ENCODE measurements around the gene HK3.

HK3 gene

GRCh38 chr5:176890455-176891330 is 8.5 kb downstream of the HK3 start:
- Histone ChIP-seq H2BK12ac (ENCODE audit: low read length) (no peak overlapping the region), H4K8ac (ENCODE audit: low read depth, low read length) (no peak overlapping the region), H2BK5ac (ENCODE audit: low read length) (no peak overlapping the region), H3K14ac (ENCODE audit: low read length) (no peak overlapping the region), H3K4me1 (ENCODE audit: control insufficient read depth in 2 of 2, insufficient read depth in 1 of 2, low read depth in 1 of 2, low read length in 2 of 2) (no peaks in the 10 kb centered on the region), H3K27me3 (ENCODE audit: control insufficient read depth in 3 of 3, insufficient read depth in 3 of 3, low read depth in 1 of 3, low read length in 3 of 3) (peaks cover 0 to 32% (median 0%) of the 10 kb centered on the region in 3 experiments), H3K36me3 (replicated peaks in 1 of 2; ENCODE audit: control insufficient read depth in 2 of 2, insufficient read depth in 2 of 2, low read length in 2 of 2) (no peaks in the 10 kb centered on the region), H4K91ac (ENCODE audit: low read depth, low read length, poor library complexity) (no peak overlapping the region), H2BK120ac (ENCODE audit: low read depth, low read length) (no peak overlapping the region), H3K27ac (replicated peaks; ENCODE audit: low read length) (no peak overlapping the region), H3K9me3 (replicated peaks in 1 of 2; ENCODE audit: control insufficient read depth in 2 of 2, insufficient read depth in 1 of 2, low read depth in 1 of 2, low read length in 2 of 2) (peaks cover 0 to 2% of the 10 kb centered on the region in 2 donors), H3K79me1 (ENCODE audit: low read depth, low read length) (no peaks in the 10 kb centered on the region), H2AK5ac (ENCODE audit: low read depth, low read length) (no peak overlapping the region), H3K23ac (ENCODE audit: low read depth, low read length, poor library complexity) (no peak overlapping the region), H2BK15ac (ENCODE audit: low read length) (peak overlapping the region; percentile 14), H3K4me2 (ENCODE audit: insufficient read depth, low read length, poor library complexity, severe bottlenecking) (no peak overlapping the region), H3K4ac (ENCODE audit: low read length) (no peak overlapping the region), H3K4me3 (ENCODE audit: low read length in 2 of 2) (no peak overlapping the region), H2AFZ (ENCODE audit: low read length) (no peak overlapping the region), H3K18ac (ENCODE audit: low read length) (no peak overlapping the region), H3K9ac (ENCODE audit: low read depth, low read length, poor library complexity) (no peak overlapping the region)
- no CpG with 5 or more reads among the region's 9 CpGs for WGBS, 2 donors (ENCODE audit: extremely low coverage in 2 of 2, insufficient read length in 2 of 2, insufficient replicate concordance in 1 of 2)
- no peak for DNase-seq (ENCODE audit: low spot score)

DNA sequence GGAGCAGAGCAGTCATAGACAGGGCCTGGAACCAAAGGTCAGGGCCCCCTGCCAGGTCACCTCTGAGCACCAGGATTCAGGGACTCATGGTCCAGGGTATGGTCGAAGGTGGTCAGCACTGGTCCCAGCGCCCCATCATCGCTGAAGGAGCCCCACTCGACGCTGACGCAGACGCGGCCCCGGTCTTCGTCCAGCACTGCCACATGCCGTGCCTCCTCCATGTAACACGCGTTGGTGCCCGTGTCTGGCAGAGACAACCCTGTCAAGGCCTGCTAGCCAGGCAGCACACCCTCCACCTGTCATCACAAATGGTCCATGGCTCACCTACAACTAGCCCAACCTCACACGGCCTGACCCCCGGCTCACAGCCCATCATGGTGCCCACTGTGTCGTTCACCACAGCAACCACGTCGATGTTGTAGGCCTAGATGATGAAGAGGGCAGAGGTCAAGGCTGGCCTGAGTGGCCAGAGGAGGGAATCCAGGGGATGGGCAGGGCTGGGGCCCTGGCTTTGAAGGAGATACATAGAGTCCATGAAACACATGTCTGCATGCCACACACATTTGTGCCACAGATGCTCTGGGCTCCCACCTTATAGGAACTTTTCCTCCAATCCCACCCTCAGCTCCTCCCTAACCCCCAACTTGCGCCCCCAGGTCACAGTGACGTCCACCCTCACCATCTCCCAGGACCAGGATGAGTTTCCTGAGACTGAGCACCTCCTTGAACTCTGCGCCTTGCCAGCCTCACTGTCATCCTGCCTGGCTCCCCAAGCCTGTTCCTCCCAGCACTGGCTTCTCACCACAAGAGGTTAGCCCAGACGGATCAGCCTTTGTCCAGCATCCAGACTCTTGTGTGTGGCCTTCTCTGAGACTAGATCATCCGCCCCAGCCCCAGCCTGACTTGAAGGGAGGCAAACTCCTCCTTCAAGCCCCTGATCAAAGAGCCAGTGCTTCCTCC is 9.5 kb downstream of the HK3 start:
- Histone ChIP-seq H3K4ac (ENCODE audit: low read length) (no peak overlapping the region), H3K9me3 (replicated peaks in 1 of 2; ENCODE audit: control insufficient read depth in 2 of 2, insufficient read depth in 1 of 2, low read depth in 1 of 2, low read length in 2 of 2) (peaks cover 0 to 2% of the 10 kb centered on the region in 2 donors), H4K8ac (ENCODE audit: low read depth, low read length) (no peak overlapping the region), H4K91ac (ENCODE audit: low read depth, low read length, poor library complexity) (no peak overlapping the region), H2BK5ac (ENCODE audit: low read length) (peak overlapping the region; percentile 4), H2AK5ac (ENCODE audit: low read depth, low read length) (peak overlapping the region; percentile 92), H2AFZ (ENCODE audit: low read length) (no peak overlapping the region), H3K18ac (ENCODE audit: low read length) (peak overlapping the region; percentile 56), H2BK12ac (ENCODE audit: low read length) (peak overlapping the region; percentile 60), H3K4me3 (ENCODE audit: low read length in 2 of 2) (peak overlapping the region in 1 of 2 donors; percentile 40), H2BK120ac (ENCODE audit: low read depth, low read length) (no peak overlapping the region), H3K79me1 (ENCODE audit: low read depth, low read length) (no peaks in the 10 kb centered on the region), H3K36me3 (replicated peaks in 1 of 2; ENCODE audit: control insufficient read depth in 2 of 2, insufficient read depth in 2 of 2, low read length in 2 of 2) (no peaks in the 10 kb centered on the region), H3K4me2 (ENCODE audit: insufficient read depth, low read length, poor library complexity, severe bottlenecking) (no peak overlapping the region), H3K9ac (ENCODE audit: low read depth, low read length, poor library complexity) (peak overlapping the region; percentile 47), H3K27ac (replicated peaks; ENCODE audit: low read length) (no peak overlapping the region), H3K4me1 (ENCODE audit: control insufficient read depth in 2 of 2, insufficient read depth in 1 of 2, low read depth in 1 of 2, low read length in 2 of 2) (peaks cover 0 to 6% of the 10 kb centered on the region in 2 donors), H3K23ac (ENCODE audit: low read depth, low read length, poor library complexity) (no peak overlapping the region), H3K27me3 (ENCODE audit: control insufficient read depth in 3 of 3, insufficient read depth in 3 of 3, low read depth in 1 of 3, low read length in 3 of 3) (peaks cover 0 to 32% (median 0%) of the 10 kb centered on the region in 3 experiments), H2BK15ac (ENCODE audit: low read length) (no peak overlapping the region), H3K14ac (ENCODE audit: low read length) (peak overlapping the region; percentile 86)
- WGBS, 2 donors (ENCODE audit: extremely low coverage in 2 of 2, insufficient read length in 2 of 2, insufficient replicate concordance in 1 of 2) = no CpG with 5 or more reads among the region's 24 CpGs
- DNase-seq (ENCODE audit: low spot score) = no peak

- Histone ChIP-seq H4K8ac (ENCODE audit: low read depth, low read length) (no peak overlapping the region), H2BK15ac (ENCODE audit: low read length) (peak overlapping the region; percentile 14), H3K4ac (ENCODE audit: low read length) (no peak overlapping the region), H3K79me1 (ENCODE audit: low read depth, low read length) (no peaks in the 10 kb centered on the region), H3K4me2 (ENCODE audit: insufficient read depth, low read length, poor library complexity, severe bottlenecking) (no peak overlapping the region), H3K23ac (ENCODE audit: low read depth, low read length, poor library complexity) (no peak overlapping the region), H2BK5ac (ENCODE audit: low read length) (no peak overlapping the region), H4K91ac (ENCODE audit: low read depth, low read length, poor library complexity) (no peak overlapping the region), H2BK12ac (ENCODE audit: low read length) (no peak overlapping the region), H3K18ac (ENCODE audit: low read length) (no peak overlapping the region), H2AK5ac (ENCODE audit: low read depth, low read length) (peak overlapping the region; percentile 20), H3K27ac (replicated peaks; ENCODE audit: low read length) (no peak overlapping the region), H3K9ac (ENCODE audit: low read depth, low read length, poor library complexity) (no peak overlapping the region), H3K27me3 (ENCODE audit: control insufficient read depth in 3 of 3, insufficient read depth in 3 of 3, low read depth in 1 of 3, low read length in 3 of 3) (peaks cover 0 to 32% (median 0%) of the 10 kb centered on the region in 3 experiments), H3K36me3 (replicated peaks in 1 of 2; ENCODE audit: control insufficient read depth in 2 of 2, insufficient read depth in 2 of 2, low read length in 2 of 2) (no peaks in the 10 kb centered on the region), H2BK120ac (ENCODE audit: low read depth, low read length) (no peak overlapping the region), H3K14ac (ENCODE audit: low read length) (peak overlapping the region; percentile 6), H3K4me3 (ENCODE audit: low read length in 2 of 2) (no peak overlapping the region), H3K9me3 (replicated peaks in 1 of 2; ENCODE audit: control insufficient read depth in 2 of 2, insufficient read depth in 1 of 2, low read depth in 1 of 2, low read length in 2 of 2) (peaks cover 0 to 2% of the 10 kb centered on the region in 2 donors), H2AFZ (ENCODE audit: low read length) (no peak overlapping the region), H3K4me1 (ENCODE audit: control insufficient read depth in 2 of 2, insufficient read depth in 1 of 2, low read depth in 1 of 2, low read length in 2 of 2) (peaks cover 0 to 14% of the 10 kb centered on the region in 2 donors)
- DNase-seq (ENCODE audit: low spot score) = no peak
- no CpG with 5 or more reads among the region's 1 CpG for WGBS, 2 donors (ENCODE audit: extremely low coverage in 2 of 2, insufficient read length in 2 of 2, insufficient replicate concordance in 1 of 2)
Measured at GRCh38 chr5:176888865-176889165, 10.3 kb downstream of the HK3 start.

Measured in neuronal stem cell (in vitro differentiated cells).